Thoracic aorta (tissue), 2 donors: ENCODE data around the gene SEPHS2. TPM values are rescaled to one million over a fixed set of nuclear protein-coding genes. Genes with fewer than 3 reads are reported as not detected.
"Not testable (repeated sequence)": the region's sequence is repeated elsewhere in the genome, so short reads cannot be mapped to it uniquely, and the experiment has no call there.

Experiments used
- ATAC-seq: fragments of 150-250 bp; one replicate; pipeline ENCODE4 v1.8.0; 2017; ENCODE audit warnings: low read depth; ENCODE audit not compliant: insufficient number of reproducible peaks, low FRiP score
- DNase-seq: peaks from one replicate; pipeline ENCODE4 v3.0.0-alpha.2; 2020; ENCODE audit warnings: low spot score
- H3K27ac ChIP-seq, 2 donors: fragments of 200-600 bp; sonication (generic); 1 replicate in 1 of 2; 2 replicates in 1 of 2; pipeline ENCODE4 v1.5.1; 2016; ENCODE audit warnings: mild to moderate bottlenecking in 2 of 2, moderate library complexity in 2 of 2
- H3K27me3 ChIP-seq: fragments of 200-600 bp; sonication (generic); replicated peaks from 2 replicates; pipeline ENCODE4 v1.6.0; 2016; ENCODE audit warnings: mild to moderate bottlenecking; ENCODE audit not compliant: insufficient read depth
- H3K36me3 ChIP-seq: fragments of 200-600 bp; sonication (generic); one replicate; pipeline ENCODE4 v1.5.1; 2016
- H3K4me1 ChIP-seq, 2 donors: fragments of 200-600 bp; sonication (generic); 1 replicate in 1 of 2; 2 replicates in 1 of 2; pipeline versions ENCODE4 v1.5.1 to v1.6.0; 2016; ENCODE audit warnings: low read depth in 2 of 2, mild to moderate bottlenecking in 1 of 2; ENCODE audit not compliant: control insufficient read depth in 1 of 2
- H3K4me3 ChIP-seq: fragments of 200-600 bp; sonication (generic); 2 replicates; pipeline ENCODE4 v1.5.1; 2016; ENCODE audit warnings: mild to moderate bottlenecking
- H3K9me3 ChIP-seq: fragments of 200-600 bp; sonication (generic); 2 replicates; pipeline ENCODE4 v1.5.1; 2016
- CTCF ChIP-seq: fragments of 200-600 bp; sonication (generic); IDR thresholded peaks from one replicate; pipeline ENCODE4 v1.5.1; 2019; ENCODE audit warnings: antibody characterized with exemption
- total RNA-seq, 2 donors: library from RNA; depleted of rRNA; stranded (reverse); fragments of >200 nt; gene quantifications; one replicate each; pipeline versions ENCODE4 v1.1.0 to v1.2.3, GENCODE V29; 2016

Gene SEPHS2
- total RNA-seq, 2 donors from 2014 or later = 18.1 to 30.3 TPM

- H3K4me3 ChIP-seq = no peak overlapping the region
- H3K36me3 ChIP-seq = no peaks in the 10 kb centered on the region
- no peak overlapping the region for H3K27ac ChIP-seq
- H3K27me3 ChIP-seq = no peaks in the 10 kb centered on the region
- no peak for TF ChIP-seq CTCF
- no peaks in the 10 kb centered on the region for H3K4me1 ChIP-seq
- H3K9me3 ChIP-seq = no peaks in the 10 kb centered on the region
- DNase-seq (no peak), ATAC-seq (no peak)
Measured at GRCh38 chr16:30481381-30481780, 35.7 kb upstream of the SEPHS2 start.

GRCh38 chr16:30478766-30479478, 33.2 kb upstream of the SEPHS2 start:
- DNase-seq (no peak), ATAC-seq (no peak)
- Histone ChIP-seq H3K4me1 (no peaks in the 10 kb centered on the region), H3K27ac (no peak overlapping the region), H3K36me3 (no peaks in the 10 kb centered on the region), H3K27me3 (no peaks in the 10 kb centered on the region), H3K9me3 (no peaks in the 10 kb centered on the region), H3K4me3 (no peak overlapping the region)
- TF ChIP-seq CTCF = no peak

- not testable (repeated sequence) for H3K9me3 ChIP-seq, H3K4me1 ChIP-seq, ATAC-seq, DNase-seq, H3K27ac ChIP-seq, H3K36me3 ChIP-seq, H3K27me3 ChIP-seq, H3K4me3 ChIP-seq
Measured at GRCh38 chr16:30477773-30478172, 32.1 kb upstream of the SEPHS2 start.

GRCh38 chr16:30476991-30477390, 31.3 kb upstream of the SEPHS2 start:
- H3K4me3 ChIP-seq = no peak overlapping the region
- no peak for TF ChIP-seq CTCF
- no peaks in the 10 kb centered on the region for H3K27me3 ChIP-seq
- no peak for ATAC-seq
- DNase-seq = no peak
- no peaks in the 10 kb centered on the region for H3K9me3 ChIP-seq
- no peaks in the 10 kb centered on the region for H3K36me3 ChIP-seq
- no peaks in the 10 kb centered on the region for H3K4me1 ChIP-seq
- no peak overlapping the region for H3K27ac ChIP-seq

GRCh38 chr16:30474684-30475083, 29.0 kb upstream of the SEPHS2 start:
- DNase-seq (no peak), ATAC-seq (no peak)

More at GRCh38 chr16:30474684-30475083, 29.0 kb upstream of the SEPHS2 start:
- Histone ChIP-seq H3K27me3 (no peaks in the 10 kb centered on the region), H3K4me3 (no peak overlapping the region), H3K36me3 (no peaks in the 10 kb centered on the region), H3K27ac (no peak overlapping the region), H3K4me1 (peaks cover 2% of the 10 kb centered on the region in 2 donors), H3K9me3 (no peaks in the 10 kb centered on the region)
- TF ChIP-seq CTCF = no peak
